CD4-positive, alpha-beta T cell (primary cell): ENCODE results near the gene FAT1. TPM values are rescaled to one million over a fixed set of nuclear protein-coding genes. Genes with fewer than 3 reads are reported as not detected.

Source experiments
- ATAC-seq: fragments of 200-7000 bp; cut with Tn5 transposase; one replicate; pipeline ENCODE4 v1.10.0; 2022; ENCODE audit warnings: mild to moderate bottlenecking; ENCODE audit not compliant: poor library complexity
- CTCF ChIA-PET: fragments of 350-600 bp; sonication (Branson Sonifier 250); formaldehyde crosslinking; loops from one replicate; lab custom pipeline; 2021; ENCODE audit warnings: antibody characterized with exemption, inconsistent platforms; lab: Charles Lee
- POLR2A ChIA-PET: fragments of 350-600 bp; sonication (Branson Sonifier 250); formaldehyde crosslinking; loops from one replicate; lab custom pipeline; 2021; ENCODE audit warnings: antibody characterized with exemption, inconsistent platforms; lab: Charles Lee
- DNase-seq, 14 experiments: peaks; one replicate each; pipeline ENCODE4 v3.0.0-alpha.2; 2013 to 2020; ENCODE audit warnings: mixed read lengths in 2 of 14
- H3K27ac ChIP-seq, 2 donors: one replicate each; pipeline versions ENCODE4 v1.5.1 to v1.7.0; 2013; ENCODE audit warnings: low read length in 2 of 2, low read depth in 1 of 2, mild to moderate bottlenecking in 1 of 2
- H3K27me3 ChIP-seq, 2 experiments: 1 replicate in 1 of 2; 2 replicates in 1 of 2; pipeline versions ENCODE4 v1.6.1 to v1.7.0; 2013; ENCODE audit warnings: low read length in 2 of 2, control low read depth in 1 of 2, mild to moderate bottlenecking in 1 of 2, moderate library complexity in 1 of 2; ENCODE audit not compliant: insufficient read depth in 2 of 2, control insufficient read depth in 1 of 2
- H3K36me3 ChIP-seq: one replicate; pipeline ENCODE4 v1.6.1; 2013; ENCODE audit warnings: low read length, control low read depth; ENCODE audit not compliant: insufficient read depth
- H3K4me1 ChIP-seq: one replicate; pipeline ENCODE4 v1.6.1; 2013; ENCODE audit warnings: low read length, control low read depth; ENCODE audit not compliant: insufficient read depth
- H3K4me3 ChIP-seq: one replicate; pipeline ENCODE4 v1.5.1; 2013; ENCODE audit warnings: mild to moderate bottlenecking, low read length, moderate library complexity
- H3K9me3 ChIP-seq, 2 experiments: 1 replicate in 1 of 2; 2 replicates in 1 of 2; pipeline versions ENCODE4 v1.6.1 to v1.7.0; 2013; ENCODE audit warnings: low read length in 2 of 2, mild to moderate bottlenecking in 2 of 2, control low read depth in 1 of 2, moderate library complexity in 1 of 2; ENCODE audit not compliant: control insufficient read depth in 1 of 2, insufficient read depth in 1 of 2
- H3K27ac Mint-ChIP-seq: one replicate; pipeline ENCODE4 v1.8.0; 2020; ENCODE audit warnings: mixed read lengths
- H3K27me3 Mint-ChIP-seq: one replicate; pipeline ENCODE4 v1.8.0; 2021; ENCODE audit warnings: mixed read lengths
- H3K36me3 Mint-ChIP-seq: one replicate; pipeline ENCODE4 v1.8.0; 2021; ENCODE audit warnings: low read depth, mixed read lengths
- H3K4me1 Mint-ChIP-seq: one replicate; pipeline ENCODE4 v1.8.0; 2021; ENCODE audit warnings: low read depth, mixed read lengths
- H3K4me3 Mint-ChIP-seq: one replicate; pipeline ENCODE4 v1.8.0; 2020; ENCODE audit warnings: mild to moderate bottlenecking, mixed read lengths
- H3K9me3 Mint-ChIP-seq: one replicate; pipeline ENCODE4 v1.8.0; 2020; ENCODE audit warnings: mixed read lengths
- intact Hi-C, 2 experiments: fragments of 100-400 bp; cut with DNase I in 1 of 2; cut with micrococcal nuclease in 1 of 2; formaldehyde crosslinking; loops; one replicate each; pipeline versions ENCODE4 v1.15.1 to v1.9.0; 2023 to 2025; cut with DNase I, micrococcal nuclease
- total RNA-seq, 174 experiments: library from RNA in 2 of 174; stranded (reverse) in 2 of 174; gene quantifications; one replicate each; pipeline ENCODE4 v1.2.3 and lab custom pipeline; 2021 to 2026
- TF ChIP-seq, protein P1 (sequence below): fragments of 200-600 bp; IDR thresholded peaks from one replicate; pipeline ENCODE4 v1.8.0; 2022; ENCODE audit warnings: antibody characterized with exemption, mild to moderate bottlenecking

The FAT1 gene
- total RNA-seq, 2 experiments from 2014 or later, result 0.03 TPM; not detected in 1

DNA sequence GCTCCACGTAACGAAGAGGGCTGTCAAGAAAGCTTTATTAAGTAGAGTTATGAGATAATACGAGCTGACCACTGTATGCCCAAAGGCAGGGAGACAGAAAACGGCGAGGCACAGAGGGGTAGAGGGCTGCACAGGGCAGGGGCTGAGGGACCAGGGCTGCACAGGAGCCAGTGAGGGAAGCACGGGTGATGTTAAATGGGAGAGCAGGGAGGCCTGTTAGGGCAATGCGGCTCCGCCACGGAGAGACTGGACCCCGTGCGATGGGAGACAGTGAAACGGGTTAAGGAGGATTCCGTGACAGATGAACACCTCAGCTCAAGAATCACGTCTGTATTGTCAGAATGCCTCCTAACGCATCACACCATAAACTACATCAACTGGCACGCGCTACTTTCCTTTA, 25.1 kb downstream of the FAT1 start:
- POLR2A ChIA-PET, result no interaction called here
- Histone ChIP-seq H3K4me3 (no peak overlapping the region), H3K36me3 (no peaks in the 10 kb centered on the region), H3K4me1 (no peaks in the 10 kb centered on the region), H3K27me3 (no peaks in the 10 kb centered on the region), H3K27ac (no peak overlapping the region), H3K9me3 (peaks cover 0 to 16% of the 10 kb centered on the region in 2 experiments)
- CTCF ChIA-PET, result no interaction called here
- no peak for DNase-seq
- TF ChIP-seq, protein P1, sequence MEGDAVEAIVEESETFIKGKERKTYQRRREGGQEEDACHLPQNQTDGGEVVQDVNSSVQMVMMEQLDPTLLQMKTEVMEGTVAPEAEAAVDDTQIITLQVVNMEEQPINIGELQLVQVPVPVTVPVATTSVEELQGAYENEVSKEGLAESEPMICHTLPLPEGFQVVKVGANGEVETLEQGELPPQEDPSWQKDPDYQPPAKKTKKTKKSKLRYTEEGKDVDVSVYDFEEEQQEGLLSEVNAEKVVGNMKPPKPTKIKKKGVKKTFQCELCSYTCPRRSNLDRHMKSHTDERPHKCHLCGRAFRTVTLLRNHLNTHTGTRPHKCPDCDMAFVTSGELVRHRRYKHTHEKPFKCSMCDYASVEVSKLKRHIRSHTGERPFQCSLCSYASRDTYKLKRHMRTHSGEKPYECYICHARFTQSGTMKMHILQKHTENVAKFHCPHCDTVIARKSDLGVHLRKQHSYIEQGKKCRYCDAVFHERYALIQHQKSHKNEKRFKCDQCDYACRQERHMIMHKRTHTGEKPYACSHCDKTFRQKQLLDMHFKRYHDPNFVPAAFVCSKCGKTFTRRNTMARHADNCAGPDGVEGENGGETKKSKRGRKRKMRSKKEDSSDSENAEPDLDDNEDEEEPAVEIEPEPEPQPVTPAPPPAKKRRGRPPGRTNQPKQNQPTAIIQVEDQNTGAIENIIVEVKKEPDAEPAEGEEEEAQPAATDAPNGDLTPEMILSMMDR, result no peak
- H3K27ac Mint-ChIP-seq, result no peak overlapping the region
- intact Hi-C loops, result no loop called here
- no peak for ATAC-seq
- no peak overlapping the region for H3K4me3 Mint-ChIP-seq
- peaks cover 5% of the 10 kb centered on the region for H3K9me3 Mint-ChIP-seq
- no peaks in the 10 kb centered on the region for H3K36me3 Mint-ChIP-seq
- no peaks in the 10 kb centered on the region for H3K27me3 Mint-ChIP-seq
- H3K4me1 Mint-ChIP-seq, result no peaks in the 10 kb centered on the region

DNA sequence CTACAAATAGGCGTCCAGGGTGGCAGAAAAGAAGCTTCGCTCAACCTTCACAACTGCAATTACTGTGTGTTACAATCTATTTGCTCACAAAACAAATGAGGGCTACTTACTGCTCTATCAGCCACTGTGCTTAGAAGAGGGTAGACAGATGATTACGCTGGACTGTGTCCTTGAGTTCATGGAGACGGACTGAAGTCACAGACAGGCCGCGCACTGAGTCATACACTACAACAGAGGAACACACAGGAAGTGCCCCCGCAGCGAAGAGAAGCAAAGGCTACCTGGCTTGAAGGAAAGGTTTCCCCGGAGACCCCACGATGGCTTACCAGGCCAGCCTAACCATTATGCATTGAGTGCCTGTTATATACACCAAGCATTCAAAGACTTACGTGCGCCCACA, 25.6 kb downstream of the FAT1 start:
- H3K27me3 Mint-ChIP-seq, result no peaks in the 10 kb centered on the region
- H3K4me3 ChIP-seq, result no peak overlapping the region
- TF ChIP-seq, protein P1, result no peak
- no peak overlapping the region for H3K4me3 Mint-ChIP-seq
- POLR2A ChIA-PET, result no interaction called here
- no peaks in the 10 kb centered on the region for H3K27me3 ChIP-seq
- ATAC-seq (no peak), DNase-seq (no peak)
- H3K27ac ChIP-seq, result no peak overlapping the region
- peaks cover 0 to 16% of the 10 kb centered on the region in 2 experiments for H3K9me3 ChIP-seq
- no peaks in the 10 kb centered on the region for H3K36me3 Mint-ChIP-seq
- CTCF ChIA-PET, result no interaction called here
- peaks cover 3% of the 10 kb centered on the region for H3K9me3 Mint-ChIP-seq
- no peaks in the 10 kb centered on the region for H3K4me1 Mint-ChIP-seq
- intact Hi-C loops, result no loop called here
- H3K27ac Mint-ChIP-seq, result no peak overlapping the region
- H3K4me1 ChIP-seq, result no peaks in the 10 kb centered on the region
- H3K36me3 ChIP-seq, result no peaks in the 10 kb centered on the region

DNA sequence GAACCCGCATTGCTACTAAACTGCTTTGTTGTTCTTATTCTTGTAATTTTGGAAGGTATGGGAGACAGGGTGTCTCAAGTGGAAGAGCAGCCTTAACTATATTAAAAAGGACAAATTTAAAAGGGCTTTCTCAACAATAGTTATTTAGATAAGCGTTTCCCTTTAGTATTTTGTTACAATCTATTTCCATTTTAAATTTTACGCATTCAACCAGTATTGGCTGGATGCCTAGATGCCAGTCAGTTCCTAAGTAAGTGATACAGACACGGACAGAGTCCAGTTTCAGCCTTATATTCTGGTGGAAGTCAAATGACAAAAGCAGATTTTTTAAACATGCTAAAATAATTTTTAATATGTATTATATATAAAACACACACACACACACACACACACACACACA, 28.3 kb downstream of the FAT1 start:
- Histone ChIP-seq H3K27me3 (no peaks in the 10 kb centered on the region), H3K4me3 (no peak overlapping the region), H3K9me3 (peaks cover 0 to 12% of the 10 kb centered on the region in 2 experiments), H3K4me1 (no peaks in the 10 kb centered on the region), H3K27ac (no peak overlapping the region), H3K36me3 (no peaks in the 10 kb centered on the region)
- intact Hi-C loops, result no loop called here
- no peaks in the 10 kb centered on the region for H3K4me1 Mint-ChIP-seq
- no peak overlapping the region for H3K4me3 Mint-ChIP-seq
- POLR2A ChIA-PET, result no interaction called here
- DNase-seq (no peak), ATAC-seq (no peak)
- TF ChIP-seq, protein P1, result no peak
- H3K9me3 Mint-ChIP-seq, result no peaks in the 10 kb centered on the region
- no peaks in the 10 kb centered on the region for H3K27me3 Mint-ChIP-seq
- no peaks in the 10 kb centered on the region for H3K36me3 Mint-ChIP-seq
- no peak overlapping the region for H3K27ac Mint-ChIP-seq
- CTCF ChIA-PET, result no interaction called here
